IgD-negative memory B cell (primary cell): ENCODE measurements around the gene ASXL1. TPM values are rescaled to one million over a fixed set of nuclear protein-coding genes. Genes with fewer than 3 reads are reported as not detected.

Experiments
- polyA plus RNA-seq: library from polyadenylated mRNA; unstranded; fragments of 300-500 nt; fragmentation: Illumina TruSeq; gene quantifications from one replicate; pipeline ENCODE4 v1.2.3, GENCODE V29; 2021

Gene ASXL1
- polyA plus RNA-seq, 1 donor from 2014 or later: 24.5 TPM

Other genes starting within 250 kb of the ASXL1 start
- gene TM9SF4, start 248.6 kb upstream of the ASXL1 start, polyA plus RNA-seq: 30.1 TPM
- 4.8 TPM for gene PLAGL2, start 150.6 kb upstream of the ASXL1 start, polyA plus RNA-seq
- 15.1 TPM for gene POFUT1, start 150.5 kb upstream of the ASXL1 start, polyA plus RNA-seq
- 6.9 TPM for gene KIF3B, start 80.7 kb upstream of the ASXL1 start, polyA plus RNA-seq
- gene NOL4L, start 227.0 kb downstream of the ASXL1 start, polyA plus RNA-seq: 7.3 TPM